C4-2B (cell line): ENCODE measurements around the gene CD244.
"Not testable (repeated sequence)": the region's sequence is repeated elsewhere in the genome, so short reads cannot be mapped to it uniquely, and the experiment has no call there.

Experiments used
- ZFX ChIP-seq: fragments of 450-650 bp; IDR thresholded peaks from 2 replicates; pipeline ENCODE4 v1.6.1; 2017
- TF ChIP-seq, protein P1 (sequence below): fragments of 450-650 bp; conservative IDR thresholded peaks from 2 replicates; pipeline ENCODE4 v1.5.1; 2017; ENCODE audit warnings: mild to moderate bottlenecking

- TF ChIP-seq, protein P1, sequence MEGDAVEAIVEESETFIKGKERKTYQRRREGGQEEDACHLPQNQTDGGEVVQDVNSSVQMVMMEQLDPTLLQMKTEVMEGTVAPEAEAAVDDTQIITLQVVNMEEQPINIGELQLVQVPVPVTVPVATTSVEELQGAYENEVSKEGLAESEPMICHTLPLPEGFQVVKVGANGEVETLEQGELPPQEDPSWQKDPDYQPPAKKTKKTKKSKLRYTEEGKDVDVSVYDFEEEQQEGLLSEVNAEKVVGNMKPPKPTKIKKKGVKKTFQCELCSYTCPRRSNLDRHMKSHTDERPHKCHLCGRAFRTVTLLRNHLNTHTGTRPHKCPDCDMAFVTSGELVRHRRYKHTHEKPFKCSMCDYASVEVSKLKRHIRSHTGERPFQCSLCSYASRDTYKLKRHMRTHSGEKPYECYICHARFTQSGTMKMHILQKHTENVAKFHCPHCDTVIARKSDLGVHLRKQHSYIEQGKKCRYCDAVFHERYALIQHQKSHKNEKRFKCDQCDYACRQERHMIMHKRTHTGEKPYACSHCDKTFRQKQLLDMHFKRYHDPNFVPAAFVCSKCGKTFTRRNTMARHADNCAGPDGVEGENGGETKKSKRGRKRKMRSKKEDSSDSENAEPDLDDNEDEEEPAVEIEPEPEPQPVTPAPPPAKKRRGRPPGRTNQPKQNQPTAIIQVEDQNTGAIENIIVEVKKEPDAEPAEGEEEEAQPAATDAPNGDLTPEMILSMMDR = not testable (repeated sequence)
- TF ChIP-seq ZFX = not testable (repeated sequence)
Observed at GRCh38 chr1:160902251-160902650, 39.6 kb upstream of the CD244 start.
